ENCODE measurements around the gene CDC42EP4. TPM values are rescaled to one million over a fixed set of nuclear protein-coding genes. Genes with fewer than 3 reads are reported as not detected.

The CDC42EP4 gene
- total RNA-seq, 4 donors from 2014 or later, result 54.9 to 75.6 (median 69.6) TPM

GRCh38 chr17:73347351-73347750, 35.5 kb upstream of the CDC42EP4 start:
- Histone ChIP-seq H3K9me3 (no peaks in the 10 kb centered on the region), H3K4me1 (peaks cover 7 to 38% (median 18%) of the 10 kb centered on the region in 4 donors), H3K27me3 (no peaks in the 10 kb centered on the region), H3K27ac (peak overlapping the region; percentile 68 to 87 (median 77)), H3K36me3 (no peaks in the 10 kb centered on the region), H3K4me3 (no peak overlapping the region)
- TF ChIP-seq CTCF (IDR thresholded peaks at IDR 0.05) (no peak), EP300 (IDR thresholded peaks at IDR 0.05; ENCODE audit: low read depth) (no peak), POLR2A (IDR thresholded peaks at IDR 0.05) (no peak), POLR2AphosphoS5 (IDR thresholded peaks at IDR 0.05) (no peak)
- intact Hi-C loops (cut with DNase I; ENCODE audit: low total_unique reads) (no loop called here), in situ Hi-C loops (cut with MboI; ENCODE audit: low pct_ligation_motif_present in 1 of 4, low pct_unique_long_range_greater_than_20kb in 1 of 4, low sequenced_read_pairs in 3 of 4) (no loop called here)
- no peak for DNase-seq
- 48% methylated on average over 5 of the region's 5 CpGs; no CpG with 5 or more reads in 1 of the 2 donors for WGBS, 2 donors (ENCODE audit: low coverage in 1 of 2)

- DNase-seq, result no peak
- Histone ChIP-seq H3K9me3 (no peaks in the 10 kb centered on the region), H3K27me3 (no peaks in the 10 kb centered on the region), H3K4me3 (no peak overlapping the region), H3K27ac (peak overlapping the region; percentile 18 to 87 (median 77)), H3K36me3 (no peaks in the 10 kb centered on the region), H3K4me1 (peaks cover 13 to 45% (median 20%) of the 10 kb centered on the region in 4 donors)
- no peak for TF ChIP-seq EP300 (IDR thresholded peaks at IDR 0.05; ENCODE audit: low read depth)
- TF ChIP-seq POLR2AphosphoS5 (IDR thresholded peaks at IDR 0.05), result no peak
- TF ChIP-seq POLR2A (IDR thresholded peaks at IDR 0.05), result no peak
- TF ChIP-seq CTCF (IDR thresholded peaks at IDR 0.05), result no peak
- WGBS, 2 donors (ENCODE audit: low coverage in 1 of 2), result 60% methylated on average over 12 of the region's 12 CpGs; no CpG with 5 or more reads in 1 of the 2 donors
- intact Hi-C loops (cut with DNase I; ENCODE audit: low total_unique reads) (no loop called here), in situ Hi-C loops (cut with MboI; ENCODE audit: low pct_ligation_motif_present in 1 of 4, low pct_unique_long_range_greater_than_20kb in 1 of 4, low sequenced_read_pairs in 3 of 4) (no loop called here)
These were observed 34.8 kb upstream of the CDC42EP4 start for GRCh38 chr17:73346501-73347162.

GRCh38 chr17:73343739-73344454, 32.1 kb upstream of the CDC42EP4 start:
- H3K4me3 ChIP-seq, result no peak overlapping the region
- no peaks in the 10 kb centered on the region for H3K27me3 ChIP-seq
- H3K36me3 ChIP-seq, result no peaks in the 10 kb centered on the region
- H3K4me1 ChIP-seq, result peaks cover 14 to 42% (median 22%) of the 10 kb centered on the region in 4 donors
- peak overlapping the region; percentile 68 to 88 (median 82) for H3K27ac ChIP-seq
- 62% methylated on average over 6 of the region's 11 CpGs; no CpG with 5 or more reads in 1 of the 2 donors for whole genome bisulfite sequencing, 2 donors (ENCODE audit: low coverage in 1 of 2)
- DNase-seq, result no peak
- TF ChIP-seq POLR2A (IDR thresholded peaks at IDR 0.05), result no peak
- no peak for TF ChIP-seq EP300 (IDR thresholded peaks at IDR 0.05; ENCODE audit: low read depth)
- no peak for TF ChIP-seq POLR2AphosphoS5 (IDR thresholded peaks at IDR 0.05)
- no peak for TF ChIP-seq CTCF (IDR thresholded peaks at IDR 0.05)
- H3K9me3 ChIP-seq, result no peaks in the 10 kb centered on the region
- intact Hi-C loops (cut with DNase I; ENCODE audit: low total_unique reads) (loop anchor here (1.0 kb wide), 1 partner anchor 33 kb away; no protein-coding TSS in a partner anchor), in situ Hi-C loops (cut with MboI; ENCODE audit: low pct_ligation_motif_present in 1 of 4, low pct_unique_long_range_greater_than_20kb in 1 of 4, low sequenced_read_pairs in 3 of 4) (no loop called here)

- in situ Hi-C loops (cut with MboI; ENCODE audit: low pct_ligation_motif_present in 1 of 4, low pct_unique_long_range_greater_than_20kb in 1 of 4, low sequenced_read_pairs in 3 of 4), result no loop called here
- no peak for TF ChIP-seq CTCF (IDR thresholded peaks at IDR 0.05)
- TF ChIP-seq POLR2A (IDR thresholded peaks at IDR 0.05), result no peak
- no peak for TF ChIP-seq EP300 (IDR thresholded peaks at IDR 0.05; ENCODE audit: low read depth)
- TF ChIP-seq POLR2AphosphoS5 (IDR thresholded peaks at IDR 0.05), result peak; percentile 26 to 54 (median 31)
- intact Hi-C loops (cut with DNase I; ENCODE audit: low total_unique reads), result loop anchor here (1.0 kb wide), 1 partner anchor 32 kb away; no protein-coding TSS in a partner anchor
- Histone ChIP-seq H3K27me3 (no peaks in the 10 kb centered on the region), H3K4me1 (peaks cover 14 to 39% (median 21%) of the 10 kb centered on the region in 4 donors), H3K4me3 (peak overlapping the region in 1 of 4 donors; percentile 15), H3K36me3 (no peaks in the 10 kb centered on the region), H3K9me3 (no peaks in the 10 kb centered on the region), H3K27ac (peak overlapping the region; percentile 68 to 88 (median 82))
- DNase-seq, result peak; percentile 51
- WGBS, 2 donors (ENCODE audit: low coverage in 1 of 2), result 40 to 68% methylated on average over 2 to 17 of the region's 17 CpGs
These were observed 31.4 kb upstream of the CDC42EP4 start for GRCh38 chr17:73343168-73343634.
